MM.1S (cell line): ENCODE results near the gene RTN4R.
"Not testable (repeated sequence)": the region's sequence is repeated elsewhere in the genome, so short reads cannot be mapped to it uniquely, and the experiment has no call there.

Experiments
- CTCF ChIP-seq: fragments of 300-600 bp; sonication (generic); IDR thresholded peaks from 2 replicates; pipeline ENCODE4 v1.5.1; 2016; ENCODE audit warnings: antibody characterized with exemption, low read length, mixed read lengths
- EZH2 ChIP-seq: fragments of 300-600 bp; sonication (generic); optimal IDR thresholded peaks from 2 replicates; pipeline ENCODE3; 2017; ENCODE audit warnings: low read depth, mild to moderate bottlenecking, antibody characterized with exemption, low read length, mixed read lengths
- EZH2phosphoT487 ChIP-seq: fragments of 300-600 bp; sonication (generic); IDR thresholded peaks from 2 replicates; pipeline ENCODE4 v1.6.1; 2018; ENCODE audit warnings: antibody characterized with exemption, low read length

GRCh38 chr22:20277936-20278635 lies 10.0 kb upstream of the RTN4R start:
- TF ChIP-seq CTCF, EZH2, EZH2phosphoT487: not testable (repeated sequence)
